A375 (cell line): ENCODE measurements around the gene DEPDC1. TPM values are rescaled to one million over a fixed set of nuclear protein-coding genes. Genes with fewer than 3 reads are reported as not detected.

Experiments used
- small RNA-seq: library from RNA; depleted of rRNA; stranded (forward); fragments of <200 nt; gene quantifications from one replicate; pipeline ENCODE3, GENCODE V24; 2014
- total RNA-seq: library from RNA; depleted of rRNA; stranded (reverse); fragments of >200 nt; shearing (Covaris generic); gene quantifications from 2 replicates; pipeline ENCODE4 v1.2.3, GENCODE V29; 2014; rRNA removed

DEPDC1 gene
- 20.3 and 20.4 TPM in 2 replicates for total RNA-seq

GRCh38 chr1:68496680-68497357 lies at the start of gene DEPDC1:
Gene DEPDC1 (minus strand): TSS chr1:68497082. CDS start chr1:68496999, 83 bp downstream.

GRCh38 chr1:68449901-68450300 lies 47.0 kb downstream of the DEPDC1 start, which contains the start of gene RPE65:
Gene RPE65 (minus strand): TSS chr1:68449954. CDS start chr1:68449905, 49 bp downstream.

Small RNAs within 50 kb of the gene (small RNA-seq; reads per million reads assigned to genes)
- not detected for gene TXNP2

Other genes with a start within 250 kb of the DEPDC1 start
- gene RPE65, start 47.1 kb downstream of the DEPDC1 start, total RNA-seq, result not detected in 2 replicates